HL-60/S4 (cell line): Measurements from ENCODE around the gene PTPN13.

ENCODE experiments used
- in situ Hi-C: fragments of 300-500 bp; cut with MboI; formaldehyde crosslinking; loops from 2 replicates; pipeline ENCODE4 v1.14.3; 2022; ENCODE audit warnings: low sequenced_read_pairs

PTPN13 gene

GRCh38 chr4:86848732-86849619 lies 254.9 kb downstream of the PTPN13 start, which contains the start of gene SLC10A6:
SLC10A6 (minus strand) TSS chr4:86849384; CDS start chr4:86849115, 269 bp downstream.
- in situ Hi-C loops = no loop called here

- in situ Hi-C loops = no loop called here
Measured at GRCh38 chr4:86853209-86853608, 259.1 kb downstream of the PTPN13 start.

GRCh38 chr4:86855572-86855971 lies 261.5 kb downstream of the PTPN13 start:
- in situ Hi-C loops = no loop called here

GRCh38 chr4:86856896-86857295 lies 262.8 kb downstream of the PTPN13 start:
- in situ Hi-C loops = no loop called here

- in situ Hi-C loops = no loop called here
Measured at GRCh38 chr4:86857341-86858052, 263.4 kb downstream of the PTPN13 start.
